LNCaP clone FGC (cell line): ENCODE data around the gene PTPRM.

Source experiments
- DNase-seq: peaks from one replicate; pipeline ENCODE4 v3.0.0-alpha.2; 2011; ENCODE audit warnings: low read depth
- H3K4me3 ChIP-seq: 2 replicates; pipeline ENCODE4 v1.5.1; 2011; ENCODE audit warnings: mild to moderate bottlenecking, low read depth, low read length, control low read depth
- TF ChIP-seq, protein P1 (sequence below): IDR thresholded peaks from 2 replicates; pipeline ENCODE4 v1.5.1; 2012; ENCODE audit warnings: mild to moderate bottlenecking; ENCODE audit not compliant: control insufficient read depth, insufficient read depth; ENCODE audit errors: extremely low read depth

Gene PTPRM

GRCh38 chr18:7604361-7604760 is 37.2 kb downstream of the PTPRM start:
- no peak overlapping the region for H3K4me3 ChIP-seq
- TF ChIP-seq, protein P1, sequence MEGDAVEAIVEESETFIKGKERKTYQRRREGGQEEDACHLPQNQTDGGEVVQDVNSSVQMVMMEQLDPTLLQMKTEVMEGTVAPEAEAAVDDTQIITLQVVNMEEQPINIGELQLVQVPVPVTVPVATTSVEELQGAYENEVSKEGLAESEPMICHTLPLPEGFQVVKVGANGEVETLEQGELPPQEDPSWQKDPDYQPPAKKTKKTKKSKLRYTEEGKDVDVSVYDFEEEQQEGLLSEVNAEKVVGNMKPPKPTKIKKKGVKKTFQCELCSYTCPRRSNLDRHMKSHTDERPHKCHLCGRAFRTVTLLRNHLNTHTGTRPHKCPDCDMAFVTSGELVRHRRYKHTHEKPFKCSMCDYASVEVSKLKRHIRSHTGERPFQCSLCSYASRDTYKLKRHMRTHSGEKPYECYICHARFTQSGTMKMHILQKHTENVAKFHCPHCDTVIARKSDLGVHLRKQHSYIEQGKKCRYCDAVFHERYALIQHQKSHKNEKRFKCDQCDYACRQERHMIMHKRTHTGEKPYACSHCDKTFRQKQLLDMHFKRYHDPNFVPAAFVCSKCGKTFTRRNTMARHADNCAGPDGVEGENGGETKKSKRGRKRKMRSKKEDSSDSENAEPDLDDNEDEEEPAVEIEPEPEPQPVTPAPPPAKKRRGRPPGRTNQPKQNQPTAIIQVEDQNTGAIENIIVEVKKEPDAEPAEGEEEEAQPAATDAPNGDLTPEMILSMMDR = no peak
- DNase-seq = no peak

DNA sequence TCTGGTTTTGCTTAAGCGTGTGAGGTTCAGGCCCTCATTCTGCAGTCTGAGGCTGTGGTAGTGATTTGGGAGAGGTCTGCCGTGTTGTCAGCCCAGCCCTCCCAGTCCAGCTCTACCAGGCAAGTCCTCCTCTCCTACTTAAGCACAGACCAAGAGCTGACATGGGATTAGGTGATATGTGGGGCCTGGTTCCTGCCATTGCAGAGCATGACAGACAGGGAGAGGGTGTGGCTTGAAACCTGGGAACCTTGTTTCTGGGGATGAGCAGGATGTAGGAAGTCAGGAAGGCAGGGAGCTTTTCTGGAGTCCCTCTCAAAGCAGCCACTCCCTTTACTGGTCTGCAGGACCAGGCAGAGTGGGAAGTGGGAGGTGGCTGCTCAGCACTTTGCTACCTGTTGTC is 38.6 kb downstream of the PTPRM start:
- no peak overlapping the region for H3K4me3 ChIP-seq
- DNase-seq = no peak
- TF ChIP-seq, protein P1 = no peak

GRCh38 chr18:7607540-7608173 is 40.5 kb downstream of the PTPRM start:
- no peak overlapping the region for H3K4me3 ChIP-seq
- TF ChIP-seq, protein P1 = no peak
- DNase-seq = no peak

GRCh38 chr18:7608174-7608550 is 41.0 kb downstream of the PTPRM start:
- no peak overlapping the region for H3K4me3 ChIP-seq
- TF ChIP-seq, protein P1 = no peak
- no peak for DNase-seq

GRCh38 chr18:7608781-7609201 is 41.7 kb downstream of the PTPRM start:
- no peak overlapping the region for H3K4me3 ChIP-seq
- TF ChIP-seq, protein P1 = no peak
- DNase-seq = no peak

- H3K4me3 ChIP-seq = no peak overlapping the region
- TF ChIP-seq, protein P1 = no peak
- DNase-seq = no peak
These were observed 42.5 kb downstream of the PTPRM start for GRCh38 chr18:7609617-7610016.

DNA sequence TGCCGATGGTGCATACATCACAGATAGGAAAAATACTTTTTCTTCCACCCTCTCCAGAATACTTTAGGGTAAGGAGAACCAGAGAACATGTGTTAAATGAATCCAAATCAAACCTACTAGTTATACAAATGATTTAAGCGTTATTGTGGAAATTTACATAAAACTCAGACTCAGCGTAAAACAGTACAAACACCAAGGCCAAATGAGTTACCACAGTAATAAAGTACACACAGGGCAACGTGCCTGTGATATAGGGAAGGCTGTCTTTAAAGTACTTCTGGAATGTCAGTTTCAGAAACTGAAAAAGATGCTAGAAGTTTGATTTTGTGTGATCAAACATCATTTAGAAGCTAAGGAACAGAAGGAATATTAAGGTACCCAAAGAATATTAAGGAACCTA is 46.9 kb downstream of the PTPRM start:
- H3K4me3 ChIP-seq = no peak overlapping the region
- TF ChIP-seq, protein P1 = no peak
- DNase-seq = no peak
